ENCODE measurements around the gene LYRM4.

Gene LYRM4

GRCh38 chr6:5203546-5203945 lies 57.2 kb downstream of the LYRM4 start:
- DNase-seq, result no peak

- no peak for DNase-seq
These were observed 57.8 kb downstream of the LYRM4 start for GRCh38 chr6:5202941-5203340.

- no peak for DNase-seq
These were observed 58.5 kb downstream of the LYRM4 start for GRCh38 chr6:5202206-5202605.

GRCh38 chr6:5201271-5201670 lies 59.5 kb downstream of the LYRM4 start:
- DNase-seq, result no peak

GRCh38 chr6:5199702-5200101 lies 61.0 kb downstream of the LYRM4 start:
- DNase-seq, result peak; percentile 32 to 36

- no peak for DNase-seq
These were observed 61.5 kb downstream of the LYRM4 start for GRCh38 chr6:5199283-5199682.

GRCh38 chr6:5197084-5197483 lies 63.7 kb downstream of the LYRM4 start:
- DNase-seq, result no peak

- DNase-seq, result no peak
These were observed 68.5 kb downstream of the LYRM4 start for GRCh38 chr6:5192135-5192794.

GRCh38 chr6:5191722-5192121 lies 69.0 kb downstream of the LYRM4 start:
- no peak for DNase-seq

- no peak for DNase-seq
These were observed 69.5 kb downstream of the LYRM4 start for GRCh38 chr6:5191222-5191621.

- DNase-seq, result no peak
These were observed 70.2 kb downstream of the LYRM4 start for GRCh38 chr6:5190507-5190906.

GRCh38 chr6:5188646-5189045 lies 72.1 kb downstream of the LYRM4 start:
- no peak for DNase-seq

GRCh38 chr6:5184878-5185277 lies 75.9 kb downstream of the LYRM4 start:
- DNase-seq, result no peak

GRCh38 chr6:5184218-5184617 lies 76.5 kb downstream of the LYRM4 start:
- no peak for DNase-seq

- no peak for DNase-seq
These were observed 79.0 kb downstream of the LYRM4 start for GRCh38 chr6:5181510-5182317.

GRCh38 chr6:5180636-5181035 lies 80.1 kb downstream of the LYRM4 start:
- no peak for DNase-seq

GRCh38 chr6:5179917-5180316 lies 80.8 kb downstream of the LYRM4 start:
- no peak for DNase-seq

GRCh38 chr6:5178806-5179205 lies 81.9 kb downstream of the LYRM4 start:
- DNase-seq, result no peak

GRCh38 chr6:5175635-5176034 lies 85.1 kb downstream of the LYRM4 start:
- DNase-seq, result no peak

- DNase-seq, result peak in 1 of 2 experiments; percentile 36
These were observed 85.8 kb downstream of the LYRM4 start for GRCh38 chr6:5174756-5175549.

GRCh38 chr6:5174244-5174643 lies 86.5 kb downstream of the LYRM4 start:
- DNase-seq, result peak; percentile 54 to 62

GRCh38 chr6:5173810-5174209 lies 86.9 kb downstream of the LYRM4 start:
- DNase-seq, result no peak

- DNase-seq, result no peak
These were observed 87.8 kb downstream of the LYRM4 start for GRCh38 chr6:5172897-5173474.

Data from activated T-cell treated with anti-CD3 and anti-CD28 coated beads, Interleukin-2, amount 50 U/mL, for 48 hours (primary cell).